ENCODE measurements around the gene CHML.

The CHML gene

GRCh38 chr1:241630899-241631298 lies 9.3 kb downstream of the CHML start:
- no peak for DNase-seq (ENCODE audit: low read depth, low spot score)
- no peak for TF ChIP-seq CTCF (IDR thresholded peaks at IDR 0.05; ENCODE audit: insufficient read depth, low read length, missing control alignments)
- H3K4me3 ChIP-seq (ENCODE audit: low read depth, low read length): no peak overlapping the region
- CTCF ChIA-PET: interaction anchor here (3.2 kb wide), 1 partner anchor 20 kb away, joined by 21 read pairs; no protein-coding TSS in a partner anchor
- POLR2A ChIA-PET: no interaction called here

GRCh38 chr1:241630476-241630875 lies 9.7 kb downstream of the CHML start:
- no peak for DNase-seq (ENCODE audit: low read depth, low spot score)
- no peak overlapping the region for H3K4me3 ChIP-seq (ENCODE audit: low read depth, low read length)
- no peak for TF ChIP-seq CTCF (IDR thresholded peaks at IDR 0.05; ENCODE audit: insufficient read depth, low read length, missing control alignments)
- ChIA-PET CTCF (interaction anchor here (1.0 to 2.1 kb wide), 7 partner anchors 10 to 664 kb away, joined by 3 to 20 read pairs (median 4); partner anchors contain the start of gene KMO), POLR2A (no interaction called here)

- CTCF ChIA-PET: interaction anchor here (1.0 to 2.1 kb wide), 12 partner anchors 9 to 663 kb away, joined by 3 to 20 read pairs (median 4); partner anchors contain the start of gene KMO
- POLR2A ChIA-PET: no interaction called here
- DNase-seq (ENCODE audit: low read depth, low spot score): no peak
- H3K4me3 ChIP-seq (ENCODE audit: low read depth, low read length): no peak overlapping the region
- TF ChIP-seq CTCF (IDR thresholded peaks at IDR 0.05; ENCODE audit: insufficient read depth, low read length, missing control alignments): no peak
These were observed 10.2 kb downstream of the CHML start for GRCh38 chr1:241630005-241630404.

- ChIA-PET POLR2A (interaction anchor here (0.6 to 1.2 kb wide), 2 partner anchors 36 to 108 kb away, joined by 4 read pairs; partner anchors contain the start of gene FH), CTCF (interaction anchor here (0.7 to 4.3 kb wide), 14 partner anchors 9 to 206 kb away, joined by 3 to 84 read pairs (median 8); partner anchors contain the start of genes FH and KMO)
- TF ChIP-seq CTCF (IDR thresholded peaks at IDR 0.05; ENCODE audit: insufficient read depth, low read length, missing control alignments): peak; percentile 56
- H3K4me3 ChIP-seq (ENCODE audit: low read depth, low read length): no peak overlapping the region
- DNase-seq (ENCODE audit: low read depth, low spot score): peak; percentile 46
These were observed 12.5 kb downstream of the CHML start for GRCh38 chr1:241627453-241628259.

- no peak for DNase-seq (ENCODE audit: low read depth, low spot score)
- POLR2A ChIA-PET: no interaction called here
- CTCF ChIA-PET: interaction anchor here (0.7 to 4.3 kb wide), 3 partner anchors 8 to 93 kb away, joined by 3 to 84 read pairs (median 3); partner anchors contain the start of gene KMO
- no peak for TF ChIP-seq CTCF (IDR thresholded peaks at IDR 0.05; ENCODE audit: insufficient read depth, low read length, missing control alignments)
- H3K4me3 ChIP-seq (ENCODE audit: low read depth, low read length): no peak overlapping the region
These were observed 15.2 kb downstream of the CHML start for GRCh38 chr1:241624935-241625334.

- DNase-seq (ENCODE audit: low read depth, low spot score): no peak
- H3K4me3 ChIP-seq (ENCODE audit: low read depth, low read length): no peak overlapping the region
- TF ChIP-seq CTCF (IDR thresholded peaks at IDR 0.05; ENCODE audit: insufficient read depth, low read length, missing control alignments): no peak
- CTCF ChIA-PET: interaction anchor here (0.7 to 4.8 kb wide), 2 partner anchors 12 to 14 kb away, joined by 3 to 50 read pairs; no protein-coding TSS in a partner anchor
- POLR2A ChIA-PET: interaction anchor here (1.1 kb wide), 1 partner anchor 18 kb away, joined by 3 read pairs; no protein-coding TSS in a partner anchor
These were observed 17.5 kb downstream of the CHML start for GRCh38 chr1:241622669-241623068.
